ENCODE results near the gene PDCD1.
A peak's percentile ranks its signal among the peaks of the same experiment; 100 is the strongest.

Gene PDCD1

GRCh38 chr2:241895427-241895711 lies 36.7 kb upstream of the PDCD1 start:
- DNase-seq: no peak

- no peak for DNase-seq
Observed at GRCh38 chr2:241894681-241895426, 36.2 kb upstream of the PDCD1 start.

DNA sequence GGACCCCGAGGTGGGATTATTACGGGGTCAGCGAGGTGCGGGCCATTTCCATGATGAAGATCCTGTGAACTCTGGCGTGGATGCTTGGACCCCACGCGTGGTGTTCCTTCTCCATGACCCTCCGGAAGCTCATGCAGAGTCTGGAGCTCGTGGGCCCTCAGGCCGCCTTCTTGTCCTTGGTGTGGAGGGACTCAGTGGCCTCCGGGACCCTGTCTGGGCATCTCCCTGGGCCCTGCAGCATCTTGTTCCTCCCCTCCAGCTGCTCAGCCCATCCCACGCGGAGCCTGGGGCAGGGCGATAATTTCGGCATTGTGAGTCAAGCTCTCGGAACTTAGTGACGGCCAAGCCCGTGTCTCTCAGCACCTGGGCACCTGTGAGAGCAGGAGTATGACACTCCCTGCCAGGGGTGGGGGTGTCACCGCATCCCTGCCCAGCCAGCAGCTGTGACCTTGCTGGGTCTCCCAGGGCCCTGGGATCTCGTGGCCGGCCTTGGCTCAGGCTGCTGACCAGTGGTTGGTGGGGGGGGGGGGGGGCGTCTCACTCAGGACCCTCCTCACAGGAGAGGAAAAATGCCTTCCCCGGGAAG lies 35.5 kb upstream of the PDCD1 start:
- no peak for DNase-seq

- no peak for DNase-seq
Observed at GRCh38 chr2:241893265-241893664, 34.6 kb upstream of the PDCD1 start.

GRCh38 chr2:241892299-241893137 lies 33.8 kb upstream of the PDCD1 start:
- DNase-seq: no peak

DNA sequence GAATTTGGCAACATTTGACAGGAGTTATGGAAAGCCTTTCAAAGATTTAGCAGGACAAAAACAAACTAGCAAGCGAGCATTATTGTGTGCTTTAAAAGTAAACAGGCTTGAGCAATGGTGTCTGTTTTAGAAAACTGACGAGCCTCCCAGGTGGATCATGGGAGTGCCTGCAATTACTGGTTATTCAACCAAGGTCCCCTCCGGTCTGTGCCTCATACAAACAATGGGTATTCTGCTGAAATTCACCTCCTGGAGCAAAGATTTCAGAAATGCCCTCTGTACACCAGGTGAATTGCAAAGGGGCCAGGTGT lies 33.2 kb upstream of the PDCD1 start:
- no peak for DNase-seq

DNA sequence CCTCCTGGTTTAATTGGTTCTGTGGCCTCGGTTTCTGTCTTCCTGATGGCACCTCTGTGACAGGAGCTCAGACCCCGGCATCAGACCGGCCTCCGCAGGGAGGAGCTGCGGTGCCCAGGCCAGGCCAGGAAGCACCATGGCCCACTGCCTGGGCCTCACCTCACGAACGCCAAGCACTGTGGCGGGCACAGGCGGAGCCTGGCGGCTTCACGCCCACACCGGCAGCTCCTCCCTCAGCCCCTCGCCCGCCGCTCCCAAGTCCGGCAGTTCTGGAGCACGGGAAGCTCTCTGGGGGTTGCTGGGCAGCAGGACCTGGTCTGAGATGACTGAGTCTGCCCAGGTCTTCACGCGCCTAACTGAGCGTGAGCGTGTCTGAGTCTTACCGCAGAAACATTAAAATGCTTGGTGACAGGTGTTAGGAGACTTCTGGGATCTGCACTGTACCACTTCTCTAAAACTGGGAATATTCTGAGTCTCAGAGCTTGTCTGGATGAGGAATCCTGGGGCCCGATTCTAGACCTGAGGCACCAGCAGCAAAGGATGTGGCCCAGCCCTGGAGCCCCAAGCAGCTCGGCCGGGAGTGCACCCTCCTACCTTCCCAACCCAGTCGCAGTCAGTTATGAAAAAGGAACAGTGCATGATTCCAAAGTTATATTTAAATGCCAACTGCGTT lies 32.8 kb upstream of the PDCD1 start:
- no peak for DNase-seq

GRCh38 chr2:241890524-241891235 lies 32.0 kb upstream of the PDCD1 start:
- DNase-seq: no peak

GRCh38 chr2:241888641-241889040 lies 29.9 kb upstream of the PDCD1 start:
- DNase-seq: no peak

DNA sequence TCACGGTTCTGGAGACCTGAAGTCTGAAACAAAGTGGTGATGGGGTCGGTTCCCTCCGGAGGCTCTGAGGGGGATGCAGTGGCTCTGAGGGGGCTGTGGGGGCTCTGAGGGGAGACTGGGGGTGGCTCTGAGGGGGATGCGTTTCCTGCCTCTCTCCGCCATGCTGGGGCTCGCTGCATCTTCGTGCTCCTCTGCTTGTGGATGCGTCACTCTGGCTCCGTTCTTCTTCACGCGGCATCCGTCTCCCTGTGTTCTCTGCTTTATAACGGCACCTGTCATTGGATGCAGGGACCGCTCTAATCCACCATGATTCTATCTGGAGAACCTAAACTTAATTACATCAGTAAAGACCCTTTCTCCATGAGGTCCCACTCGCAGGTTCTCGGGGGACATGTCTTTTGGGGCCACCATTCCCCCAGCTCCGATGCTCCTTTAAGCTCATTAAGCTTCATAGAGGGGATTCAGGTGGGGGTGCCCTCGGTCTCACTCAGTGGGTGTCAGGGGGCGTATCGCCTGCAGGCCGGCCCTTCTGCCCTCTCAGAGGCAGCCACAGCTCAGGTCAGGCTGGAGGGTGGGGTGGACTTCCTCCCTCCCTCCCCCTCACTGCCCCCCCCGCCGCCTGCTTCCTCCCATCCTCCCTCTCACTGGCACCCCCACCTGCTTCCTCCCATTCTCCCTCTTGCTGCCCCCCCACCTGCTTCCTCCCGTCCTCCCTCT lies 29.3 kb upstream of the PDCD1 start:
- DNase-seq: no peak

- no peak for DNase-seq
Observed at GRCh38 chr2:241886840-241887447, 28.2 kb upstream of the PDCD1 start.

GRCh38 chr2:241885946-241886643 lies 27.4 kb upstream of the PDCD1 start:
- no peak for DNase-seq

- DNase-seq: no peak
Observed at GRCh38 chr2:241885291-241885945, 26.7 kb upstream of the PDCD1 start.

DNA sequence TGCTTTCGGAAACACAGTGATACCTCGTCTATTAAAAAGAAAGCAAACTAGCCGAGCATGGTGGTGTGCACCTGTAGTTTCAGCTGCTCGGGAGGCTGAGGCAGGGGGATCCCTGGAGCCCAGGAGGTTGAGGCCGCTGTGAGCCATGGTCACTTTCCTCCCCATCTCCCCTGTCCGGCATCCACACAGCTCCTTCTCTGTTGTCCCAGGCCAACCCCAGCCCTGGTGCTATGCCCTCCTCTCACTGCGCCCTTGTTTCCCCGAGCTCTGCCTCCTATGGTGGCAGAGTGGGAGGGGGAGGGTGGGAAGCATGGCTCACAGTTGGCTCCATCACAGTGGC lies 26.2 kb upstream of the PDCD1 start:
- DNase-seq: no peak

DNA sequence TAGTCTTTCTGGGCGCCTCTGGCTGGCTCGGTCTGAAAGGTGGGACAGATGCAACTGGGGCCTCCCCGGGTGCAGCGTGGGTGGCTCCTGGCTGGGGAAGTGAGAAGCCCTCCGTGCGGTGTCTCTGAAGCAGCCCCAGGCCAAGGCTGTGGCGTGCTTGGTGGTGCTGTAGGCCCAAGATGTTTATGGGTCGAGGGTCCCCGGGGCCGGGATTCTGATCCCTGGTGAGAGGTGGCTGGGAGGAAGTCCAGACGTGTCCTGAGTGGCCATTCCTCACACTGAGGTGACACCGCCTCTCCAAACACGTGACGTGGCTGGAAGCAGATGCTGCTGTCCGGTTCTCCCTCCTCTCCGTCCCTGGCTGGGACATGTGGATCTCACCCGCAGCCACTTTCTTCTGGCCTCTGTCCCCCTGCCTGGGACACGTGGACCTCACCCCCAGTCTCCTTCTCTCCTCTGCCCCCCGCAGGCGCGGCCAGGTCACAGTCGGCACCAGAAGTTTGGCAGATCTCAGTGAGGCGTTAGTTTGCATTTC lies 23.5 kb upstream of the PDCD1 start:
- no peak for DNase-seq

GRCh38 chr2:241880311-241881073 lies 21.8 kb upstream of the PDCD1 start:
- no peak for DNase-seq

DNA sequence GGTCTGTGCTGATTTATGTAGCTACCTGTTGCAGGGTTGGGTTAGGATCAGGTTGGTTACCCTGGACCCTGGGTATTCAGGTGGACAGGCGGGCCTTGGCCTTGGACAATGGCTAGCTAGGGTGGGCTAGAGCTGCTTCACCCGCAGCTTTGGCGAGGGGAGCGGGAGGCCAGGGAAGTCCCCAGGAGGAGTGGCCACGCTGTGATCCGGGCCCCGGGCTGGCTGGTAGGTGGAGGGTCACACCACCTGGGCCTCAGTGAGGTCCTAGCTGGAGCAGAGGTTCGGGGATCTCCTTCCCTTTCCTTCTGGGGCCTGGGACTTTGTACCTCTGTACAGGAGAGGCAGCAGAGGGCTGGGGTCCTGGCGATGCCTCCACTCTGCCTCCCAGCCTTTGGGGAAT lies 20.6 kb upstream of the PDCD1 start:
- no peak for DNase-seq

- DNase-seq: peak; percentile 17 to 65
Observed at GRCh38 chr2:241877989-241878970, 19.6 kb upstream of the PDCD1 start.

Data from bone marrow (tissue), 2 donors.